Keratinocyte (primary cell): ENCODE measurements around the gene GLRB.

Source experiments
- EZH2 ChIP-seq: IDR thresholded peaks from one replicate; pipeline ENCODE4 v1.6.1; 2012; ENCODE audit warnings: inconsistent platforms, mild to moderate bottlenecking, low read length, moderate library complexity
- TF ChIP-seq, protein P1 (sequence below), 3 experiments: IDR thresholded peaks in 1 of 3; conservative IDR thresholded peaks in 1 of 3; optimal IDR thresholded peaks in 1 of 3; 2 replicates in 2 of 3; 3 replicates in 1 of 3; pipeline versions ENCODE3 to v1.5.1; 2011; ENCODE audit warnings: low read length in 3 of 3, mild to moderate bottlenecking in 3 of 3, moderate library complexity in 2 of 3, control low read depth in 1 of 3, inconsistent platforms in 1 of 3; ENCODE audit not compliant: insufficient read depth in 2 of 3; ENCODE audit errors: extremely low read depth in 1 of 3

DNA sequence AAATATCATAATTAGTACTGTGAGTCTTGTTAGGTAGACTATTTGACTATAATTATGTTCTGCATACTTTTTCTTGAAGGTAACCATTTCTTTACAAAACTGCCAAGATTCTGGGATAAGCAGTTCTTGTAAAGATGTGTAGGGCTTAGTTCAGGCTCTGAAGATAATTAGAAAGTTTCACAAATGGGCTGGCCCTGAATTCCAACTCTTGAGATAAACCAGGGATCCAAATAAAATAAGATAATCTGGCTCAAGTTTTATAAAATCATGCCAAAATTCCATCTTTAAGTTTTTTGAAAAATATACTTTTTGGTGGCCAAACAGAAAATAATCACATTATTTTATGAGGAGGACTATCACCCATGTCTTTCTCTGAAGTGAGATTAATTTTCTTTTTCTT is 35.5 kb upstream of the GLRB start:
- TF ChIP-seq, protein P1, sequence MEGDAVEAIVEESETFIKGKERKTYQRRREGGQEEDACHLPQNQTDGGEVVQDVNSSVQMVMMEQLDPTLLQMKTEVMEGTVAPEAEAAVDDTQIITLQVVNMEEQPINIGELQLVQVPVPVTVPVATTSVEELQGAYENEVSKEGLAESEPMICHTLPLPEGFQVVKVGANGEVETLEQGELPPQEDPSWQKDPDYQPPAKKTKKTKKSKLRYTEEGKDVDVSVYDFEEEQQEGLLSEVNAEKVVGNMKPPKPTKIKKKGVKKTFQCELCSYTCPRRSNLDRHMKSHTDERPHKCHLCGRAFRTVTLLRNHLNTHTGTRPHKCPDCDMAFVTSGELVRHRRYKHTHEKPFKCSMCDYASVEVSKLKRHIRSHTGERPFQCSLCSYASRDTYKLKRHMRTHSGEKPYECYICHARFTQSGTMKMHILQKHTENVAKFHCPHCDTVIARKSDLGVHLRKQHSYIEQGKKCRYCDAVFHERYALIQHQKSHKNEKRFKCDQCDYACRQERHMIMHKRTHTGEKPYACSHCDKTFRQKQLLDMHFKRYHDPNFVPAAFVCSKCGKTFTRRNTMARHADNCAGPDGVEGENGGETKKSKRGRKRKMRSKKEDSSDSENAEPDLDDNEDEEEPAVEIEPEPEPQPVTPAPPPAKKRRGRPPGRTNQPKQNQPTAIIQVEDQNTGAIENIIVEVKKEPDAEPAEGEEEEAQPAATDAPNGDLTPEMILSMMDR (optimal IDR thresholded peaks at IDR 0.05 in 1 of 3, IDR thresholded peaks at IDR 0.05 in 1 of 3, conservative IDR thresholded peaks at IDR 0.05 in 1 of 3; ENCODE audit: extremely low read depth in 1 of 3, insufficient read depth in 2 of 3, low read length in 3 of 3), result no peak
- no peak for TF ChIP-seq EZH2
